SK-N-SH treated with all-trans-retinoic acid at 6 μM for 48 hours (cell line): ENCODE measurements around the gene MBOAT2.
"Not testable (repeated sequence)": the region's sequence is repeated elsewhere in the genome, so short reads cannot be mapped to it uniquely, and the experiment has no call there.

Experiments
- ATAC-seq: fragments of 200-7000 bp; cut with Tn5 transposase; 3 replicates; pipeline ENCODE4 v1.9.1; 2020; ENCODE audit warnings: mild to moderate bottlenecking, moderate library complexity
- ARNTL ChIP-seq: fragments of 450-650 bp; formaldehyde crosslinking; IDR thresholded peaks from 2 replicates; pipeline ENCODE4 v1.5.0; 2020; ENCODE audit warnings: low read depth, mild to moderate bottlenecking, moderate library complexity, borderline replicate concordance
- BACH2 ChIP-seq: fragments of 250-450 bp; sonication (Bioruptor Pico); IDR thresholded peaks from 2 replicates; pipeline ENCODE4 v1.9.0; 2021; ENCODE audit warnings: mild to moderate bottlenecking, borderline replicate concordance
- CREB5 ChIP-seq: fragments of 250-450 bp; sonication (Bioruptor Pico); IDR thresholded peaks from 2 replicates; pipeline ENCODE4 v1.5.1; 2020; ENCODE audit warnings: low read depth, mild to moderate bottlenecking, moderate library complexity
- CSDC2 ChIP-seq: fragments of 250-450 bp; sonication (Bioruptor Pico); IDR thresholded peaks from 2 replicates; pipeline ENCODE4 v1.5.0; 2020; ENCODE audit warnings: mild to moderate bottlenecking, moderate library complexity
- CSRNP3 ChIP-seq: fragments of 250-450 bp; sonication (Bioruptor Pico); IDR thresholded peaks from 2 replicates; pipeline ENCODE4 v1.5.1; 2021; ENCODE audit warnings: mild to moderate bottlenecking, moderate library complexity
- ESRRG ChIP-seq: fragments of 250-450 bp; sonication (Bioruptor Pico); IDR thresholded peaks from 2 replicates; pipeline ENCODE4 v1.6.1; 2021; ENCODE audit warnings: mild to moderate bottlenecking
- GLIS3 ChIP-seq: fragments of 250-450 bp; sonication (Bioruptor Pico); IDR thresholded peaks from 2 replicates; pipeline ENCODE4 v1.5.0; 2020; ENCODE audit warnings: mild to moderate bottlenecking, moderate library complexity
- ISL1 ChIP-seq: fragments of 250-450 bp; sonication (Bioruptor Pico); IDR thresholded peaks from 2 replicates; pipeline ENCODE4 v2.1.2; 2022; ENCODE audit warnings: mild to moderate bottlenecking, moderate library complexity
- OSR1 ChIP-seq: fragments of 250-450 bp; sonication (Bioruptor Pico); IDR thresholded peaks from 2 replicates; pipeline ENCODE4 v1.8.0; 2022; ENCODE audit warnings: moderate library complexity, mild to moderate bottlenecking, inconsistent platforms
- PATZ1 ChIP-seq: fragments of 250-450 bp; sonication (Bioruptor Pico); IDR thresholded peaks from 2 replicates; pipeline ENCODE4 v1.8.0; 2020; ENCODE audit warnings: mild to moderate bottlenecking, moderate library complexity, borderline replicate concordance
- PPARA ChIP-seq: fragments of 250-450 bp; sonication (Bioruptor Pico); IDR thresholded peaks from 2 replicates; pipeline ENCODE4 v1.5.0; 2020; ENCODE audit warnings: mild to moderate bottlenecking, borderline replicate concordance
- SNAI2 ChIP-seq: fragments of 250-450 bp; sonication (Bioruptor Pico); IDR thresholded peaks from 2 replicates; pipeline ENCODE4 v1.5.0; 2020; ENCODE audit warnings: mild to moderate bottlenecking, moderate library complexity
- TCF4 ChIP-seq: fragments of 250-450 bp; sonication (Bioruptor Pico); IDR thresholded peaks from 2 replicates; pipeline ENCODE4 v1.8.0; 2021; ENCODE audit warnings: mild to moderate bottlenecking, moderate library complexity, borderline replicate concordance
- TOX ChIP-seq: fragments of 250-450 bp; sonication (Bioruptor Pico); IDR thresholded peaks from 2 replicates; pipeline ENCODE4 v1.8.0; 2021; ENCODE audit warnings: mild to moderate bottlenecking, moderate library complexity, borderline replicate concordance
- TSHZ2 ChIP-seq: fragments of 250-450 bp; sonication (Bioruptor Pico); IDR thresholded peaks from 2 replicates; pipeline ENCODE4 v1.5.0; 2020; ENCODE audit warnings: mild to moderate bottlenecking, moderate library complexity
- ZC3H10 ChIP-seq: fragments of 250-450 bp; sonication (Bioruptor Pico); IDR thresholded peaks from 2 replicates; pipeline ENCODE4 v1.5.1; 2021; ENCODE audit warnings: mild to moderate bottlenecking, moderate library complexity
- ZFP3 ChIP-seq: fragments of 250-450 bp; sonication (Bioruptor Pico); IDR thresholded peaks from 2 replicates; pipeline ENCODE4 v1.5.0; 2020; ENCODE audit warnings: mild to moderate bottlenecking, moderate library complexity
- ZFP30 ChIP-seq: fragments of 450-650 bp; formaldehyde crosslinking; IDR thresholded peaks from 2 replicates; pipeline ENCODE4 v1.5.0; 2022; ENCODE audit warnings: mild to moderate bottlenecking, moderate library complexity
- ZNF565 ChIP-seq: fragments of 450-650 bp; formaldehyde crosslinking; conservative IDR thresholded peaks from 2 replicates; pipeline ENCODE4 v1.5.0; 2020; ENCODE audit warnings: low read depth, mild to moderate bottlenecking, moderate library complexity
- ZNF70 ChIP-seq: fragments of 450-650 bp; formaldehyde crosslinking; IDR thresholded peaks from 2 replicates; pipeline ENCODE4 v1.5.0; 2020; ENCODE audit warnings: mild to moderate bottlenecking, moderate library complexity

The MBOAT2 gene

GRCh38 chr2:8974016-8974415 lies 29.5 kb downstream of the MBOAT2 start:
- TF ChIP-seq CSDC2 (CRISPR knock-in tag) (no peak), CREB5 (CRISPR knock-in tag) (no peak), ARNTL (CRISPR knock-in tag) (no peak), TOX (no peak), ZFP30 (CRISPR knock-in tag) (no peak), SNAI2 (no peak), ZC3H10 (CRISPR knock-in tag) (no peak), ISL1 (CRISPR knock-in tag) (no peak), TCF4 (CRISPR knock-in tag) (no peak), GLIS3 (no peak), ZNF565 (CRISPR knock-in tag) (no peak), ESRRG (no peak), ZNF70 (CRISPR knock-in tag) (no peak), ZFP3 (CRISPR knock-in tag) (no peak), BACH2 (no peak), PPARA (CRISPR knock-in tag) (no peak), PATZ1 (CRISPR knock-in tag) (no peak)
- no peak for ATAC-seq

GRCh38 chr2:8973017-8973416 lies 30.5 kb downstream of the MBOAT2 start:
- ATAC-seq: not testable (repeated sequence)

GRCh38 chr2:8972535-8972934 lies 30.9 kb downstream of the MBOAT2 start:
- ATAC-seq: not testable (repeated sequence)

- not testable (repeated sequence) for ATAC-seq
These were observed 34.1 kb downstream of the MBOAT2 start for GRCh38 chr2:8969348-8969747.

GRCh38 chr2:8966123-8966908 lies 37.2 kb downstream of the MBOAT2 start:
- TF ChIP-seq PPARA (CRISPR knock-in tag) (no peak), OSR1 (CRISPR knock-in tag) (no peak), ESRRG (no peak), CREB5 (CRISPR knock-in tag) (no peak), ZFP3 (CRISPR knock-in tag) (no peak), TOX (no peak), SNAI2 (no peak), CSRNP3 (CRISPR knock-in tag) (no peak), TSHZ2 (CRISPR knock-in tag) (no peak), ZFP30 (CRISPR knock-in tag) (no peak), BACH2 (no peak)
- no peak for ATAC-seq
